NCI-H2227 (cell line): Measurements from ENCODE around the gene BID.

ENCODE experiments used
- DNase-seq: peaks from one replicate; lab custom pipeline; 2025; ENCODE audit not compliant: unreplicated experiment; lab: John Stamatoyannopoulos, UW

The BID gene

GRCh38 chr22:17774206-17774925 lies at the start of gene BID:
Gene BID (minus strand): TSS chr22:17774469. CDS start chr22:17750116, 24,353 bp downstream.
- peak; percentile 40 for DNase-seq

GRCh38 chr22:17823964-17824363 lies 49.7 kb upstream of the BID start:
- no peak for DNase-seq

DNA sequence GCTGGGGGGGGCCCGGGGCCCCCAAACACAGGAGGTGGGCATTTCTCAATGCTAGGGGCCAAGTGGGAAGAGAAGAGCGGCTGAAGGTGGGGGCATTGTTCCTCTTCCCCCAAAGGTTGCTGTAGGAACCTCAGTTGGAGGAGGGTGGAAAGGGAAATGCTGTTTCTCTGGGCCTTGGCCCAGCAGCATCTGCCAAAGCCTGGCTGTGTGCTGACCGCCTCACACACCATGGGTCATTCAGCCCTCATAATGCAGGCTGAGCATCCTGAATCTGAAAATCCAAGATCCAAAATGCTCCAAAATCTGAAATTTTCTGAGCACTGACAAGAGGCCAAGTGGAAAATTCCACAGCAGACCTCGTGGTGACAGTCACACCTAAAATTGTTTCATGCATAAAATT lies 49.0 kb upstream of the BID start:
- no peak for DNase-seq

- DNase-seq: no peak
Measured at GRCh38 chr22:17822087-17822486, 47.8 kb upstream of the BID start.

DNA sequence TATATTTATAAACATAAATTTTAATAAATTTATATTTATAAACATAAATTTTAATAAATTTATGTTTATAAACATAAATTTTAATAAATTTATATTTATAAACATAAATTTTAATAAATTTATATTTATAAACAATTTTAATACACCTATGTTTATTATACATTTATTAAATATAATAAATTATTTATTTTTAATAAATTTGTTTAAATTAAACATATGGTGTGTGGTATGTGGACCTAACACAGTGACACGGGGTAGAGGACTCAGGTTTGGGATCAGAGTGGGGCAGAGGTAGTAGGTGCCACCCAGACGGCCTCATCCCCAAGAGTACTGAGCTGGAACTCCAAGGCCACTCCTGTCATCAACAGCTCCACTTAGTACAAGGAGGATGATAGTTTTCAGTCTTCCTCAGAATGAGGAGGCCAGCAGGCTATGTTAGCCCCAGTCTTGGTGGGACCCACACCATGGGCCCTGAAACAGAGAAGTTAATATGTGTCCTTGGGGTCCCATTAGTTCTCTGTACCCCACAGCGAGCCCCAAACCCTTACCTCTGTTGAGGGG lies 46.7 kb upstream of the BID start:
- DNase-seq: no peak

GRCh38 chr22:17818649-17819048 lies 44.4 kb upstream of the BID start:
- no peak for DNase-seq

DNA sequence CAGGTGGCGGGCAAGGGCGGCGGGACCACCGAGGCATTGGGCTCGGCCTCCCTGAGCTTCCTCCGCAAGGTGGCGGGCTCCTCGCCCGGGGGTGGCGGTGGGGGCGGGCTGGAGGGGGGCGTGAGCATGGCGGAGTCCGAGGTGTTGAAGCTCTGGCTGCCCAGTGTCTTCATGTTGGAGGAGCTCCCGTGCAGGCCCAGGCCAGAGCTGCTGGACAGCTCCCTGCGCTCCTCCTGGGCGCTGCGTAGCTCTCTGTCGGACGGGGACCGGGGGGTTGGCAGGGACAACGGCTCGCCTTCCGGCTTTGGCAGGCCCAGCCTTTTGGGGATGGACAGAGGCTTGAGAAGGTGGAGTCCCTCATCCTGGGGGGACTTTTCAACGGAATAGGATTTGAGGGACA lies 43.9 kb upstream of the BID start:
- DNase-seq: no peak

DNA sequence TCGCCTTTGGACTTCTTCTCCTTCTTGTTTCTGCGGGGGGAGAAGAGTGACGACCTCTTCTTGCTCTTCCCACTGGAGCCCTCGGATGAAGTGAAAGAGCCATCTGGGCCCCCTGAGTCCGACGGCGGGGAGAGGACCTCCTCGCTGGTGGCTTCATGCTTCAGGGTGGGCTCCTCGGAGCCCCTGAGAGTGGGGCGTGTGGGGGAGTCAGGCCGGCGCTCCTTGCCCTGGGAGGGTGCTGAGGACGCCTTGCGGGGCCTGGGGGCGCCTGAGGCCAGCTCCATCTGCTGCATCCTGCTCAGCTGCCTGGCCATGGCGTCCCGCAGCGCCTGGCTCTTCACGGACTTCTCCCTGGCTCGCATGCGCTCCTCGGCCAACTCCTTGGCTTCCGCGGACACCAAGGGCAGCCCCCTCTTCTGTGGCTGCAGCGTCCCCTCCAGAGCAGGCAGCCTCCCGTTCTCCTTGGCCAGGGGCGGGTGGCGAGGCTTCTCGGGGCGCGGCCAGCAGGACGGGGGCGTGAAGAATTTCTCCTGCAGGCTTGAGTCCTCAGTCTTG lies 43.3 kb upstream of the BID start:
- DNase-seq: no peak

- no peak for DNase-seq
Measured at GRCh38 chr22:17817079-17817478, 42.8 kb upstream of the BID start.

GRCh38 chr22:17816649-17817048 lies 42.4 kb upstream of the BID start:
- no peak for DNase-seq

DNA sequence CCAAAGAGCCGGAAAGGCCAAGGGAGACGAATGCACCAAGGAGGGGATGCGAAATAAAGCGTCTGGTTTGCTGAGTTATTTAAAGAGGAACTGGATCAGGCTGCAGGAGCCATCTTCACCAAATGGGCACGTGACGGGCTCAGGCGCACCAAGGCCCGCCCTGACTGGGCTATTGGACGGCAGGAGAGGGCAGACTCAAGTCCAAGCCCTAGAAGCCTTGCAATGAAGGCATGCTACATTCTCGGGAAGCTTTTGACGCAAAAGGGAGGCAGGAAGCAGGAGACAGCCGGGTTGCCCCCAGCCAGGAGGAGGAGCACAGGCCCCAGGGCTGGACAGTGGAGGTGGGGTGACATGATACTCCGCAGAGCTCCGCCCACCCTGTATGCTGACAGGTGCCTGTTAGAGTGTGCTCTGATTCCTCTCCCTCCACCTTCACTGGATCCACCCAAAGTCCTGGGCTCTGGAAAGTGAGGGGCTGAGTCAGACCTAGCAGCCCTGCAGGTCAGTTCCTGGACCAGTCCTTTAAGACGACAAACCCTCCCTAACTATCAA lies 41.5 kb upstream of the BID start:
- DNase-seq: no peak

GRCh38 chr22:17814830-17815229 lies 40.6 kb upstream of the BID start:
- DNase-seq: no peak

- no peak for DNase-seq
Measured at GRCh38 chr22:17814084-17814483, 39.8 kb upstream of the BID start.

GRCh38 chr22:17811119-17811518 lies 36.9 kb upstream of the BID start:
- DNase-seq: no peak

DNA sequence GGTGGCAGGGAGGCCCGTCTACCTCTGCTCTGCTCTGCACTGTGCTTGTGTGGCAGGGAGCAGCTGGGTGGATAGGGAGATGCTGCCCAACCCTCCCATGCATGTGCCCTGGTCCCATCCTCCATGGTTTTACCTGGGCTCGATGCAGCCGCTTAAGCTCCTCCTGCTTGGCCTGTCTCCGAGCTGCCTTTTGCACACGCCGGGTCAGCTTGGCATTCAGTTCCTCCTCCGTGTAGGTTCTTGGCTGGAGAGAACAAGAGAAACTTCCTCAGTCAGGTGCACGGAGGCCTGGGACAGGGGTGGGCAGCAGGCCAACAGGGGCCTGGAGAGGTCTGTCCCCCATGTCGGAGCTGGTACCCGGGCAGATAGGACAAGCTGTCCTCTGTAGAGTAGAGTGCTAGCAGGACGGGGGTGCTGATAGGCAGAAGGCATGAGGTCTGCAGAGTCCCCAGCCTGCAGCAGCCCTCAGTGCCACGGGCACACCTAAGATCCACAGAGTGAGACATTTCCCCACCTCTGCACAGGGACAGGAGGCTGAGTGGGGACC lies 36.4 kb upstream of the BID start:
- DNase-seq: no peak

- no peak for DNase-seq
Measured at GRCh38 chr22:17808693-17809403, 34.6 kb upstream of the BID start.

GRCh38 chr22:17807578-17808410 lies 33.5 kb upstream of the BID start:
- no peak for DNase-seq

GRCh38 chr22:17807086-17807485 lies 32.8 kb upstream of the BID start:
- DNase-seq: no peak

DNA sequence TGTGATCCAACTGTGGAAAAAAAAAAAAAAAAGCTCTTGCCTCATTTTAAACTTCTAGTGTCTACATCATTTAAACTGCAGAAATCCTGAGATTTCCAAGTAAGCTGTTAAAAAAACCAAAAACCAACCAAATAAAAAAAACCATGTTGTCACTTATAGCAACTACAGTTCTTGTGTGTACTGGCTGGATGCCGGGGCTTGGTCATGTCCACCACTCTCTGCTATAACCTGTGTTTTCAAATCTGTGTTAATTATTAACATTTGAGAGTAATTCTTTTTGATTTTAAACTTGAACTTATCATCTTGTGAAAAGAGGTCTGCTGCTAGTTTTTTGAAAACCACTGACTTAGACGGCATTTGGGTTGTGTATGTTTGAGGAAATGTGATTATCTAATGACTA lies 32.2 kb upstream of the BID start:
- no peak for DNase-seq

DNA sequence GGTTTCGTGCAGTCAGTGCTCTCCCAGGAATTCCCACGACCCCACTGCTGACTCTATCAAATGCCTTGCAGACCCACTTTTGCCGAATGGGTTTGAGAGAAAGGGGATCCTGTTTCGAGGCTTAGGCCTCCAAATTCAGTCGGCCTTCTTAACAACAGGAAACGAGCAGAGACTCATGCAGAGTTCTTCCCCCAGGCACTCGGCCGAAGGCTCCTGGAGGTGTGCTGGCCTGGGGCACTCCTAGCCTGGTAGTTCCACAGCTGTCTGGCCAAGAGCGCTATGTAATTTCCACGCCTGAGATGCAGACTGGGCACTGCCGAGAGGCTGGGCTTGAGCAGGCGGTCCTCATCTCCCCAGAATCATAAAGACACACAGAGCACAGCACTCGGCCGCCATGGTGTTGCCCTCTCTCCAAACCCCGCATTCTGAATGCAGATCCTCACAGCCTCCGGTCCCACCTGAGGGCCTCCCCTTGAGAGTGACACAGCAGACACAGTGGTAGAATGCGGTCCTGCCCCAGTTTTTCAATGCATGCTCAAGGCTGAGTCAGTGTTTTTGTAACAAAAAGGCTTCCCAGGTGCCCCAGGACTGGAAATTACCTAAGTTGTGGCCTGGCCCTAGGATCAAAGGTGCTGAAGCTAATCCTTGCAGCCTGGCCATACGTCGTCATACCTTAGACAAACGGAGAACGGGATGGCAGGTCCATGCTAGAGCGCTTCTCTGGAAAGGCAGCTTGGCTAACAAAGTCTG lies 30.2 kb upstream of the BID start:
- DNase-seq: no peak
